Parathyroid adenoma (tissue), 2 donors: ENCODE measurements around the gene KIAA1549.

ENCODE experiments used
- H2AFZ ChIP-seq: fragments of 300-600 bp; sonication (generic); one replicate; pipeline ENCODE4 v1.7.0; 2017; ENCODE audit warnings: antibody characterized with exemption, mild to moderate bottlenecking
- H3K27ac ChIP-seq: fragments of 300-600 bp; sonication (generic); one replicate; pipeline ENCODE4 v1.7.0; 2017
- H3K27me3 ChIP-seq: fragments of 300-600 bp; sonication (generic); one replicate; pipeline ENCODE4 v1.7.0; 2017; ENCODE audit warnings: low read length; ENCODE audit not compliant: control insufficient read depth, insufficient read depth
- H3K36me3 ChIP-seq: fragments of 300-600 bp; sonication (generic); one replicate; pipeline ENCODE4 v1.7.0; 2017; ENCODE audit warnings: low read length; ENCODE audit not compliant: control insufficient read depth, insufficient read depth
- H3K4me1 ChIP-seq: fragments of 300-600 bp; sonication (generic); one replicate; pipeline ENCODE4 v1.7.0; 2017; ENCODE audit warnings: control low read depth
- H3K4me2 ChIP-seq: fragments of 300-600 bp; sonication (generic); one replicate; pipeline ENCODE4 v1.7.0; 2017; ENCODE audit warnings: low read length
- H3K4me3 ChIP-seq: fragments of 300-600 bp; sonication (generic); one replicate; pipeline ENCODE4 v1.7.0; 2017; ENCODE audit warnings: low read depth, low read length
- H3K79me2 ChIP-seq: fragments of 300-600 bp; sonication (generic); one replicate; pipeline ENCODE4 v1.7.0; 2017; ENCODE audit warnings: control low read depth
- H3K9ac ChIP-seq: fragments of 300-600 bp; sonication (generic); one replicate; pipeline ENCODE4 v1.7.0; 2017; ENCODE audit warnings: mild to moderate bottlenecking
- H3K9me3 ChIP-seq: fragments of 300-600 bp; sonication (generic); one replicate; pipeline ENCODE4 v1.7.0; 2017; ENCODE audit warnings: low read length; ENCODE audit not compliant: control insufficient read depth
- TF ChIP-seq, protein P1 (sequence below): fragments of 300-600 bp; sonication (generic); IDR thresholded peaks from one replicate; pipeline ENCODE4 v1.7.0; 2017; ENCODE audit warnings: antibody characterized with exemption, mild to moderate bottlenecking
- donor health status: primary hyperparathyroidism.

KIAA1549 gene

GRCh38 chr7:138784692-138785091 lies 196.5 kb downstream of the KIAA1549 start:
- no peaks in the 10 kb centered on the region for H3K4me1 ChIP-seq
- H3K9ac ChIP-seq = no peak overlapping the region
- H3K4me3 ChIP-seq = no peak overlapping the region
- TF ChIP-seq, protein P1, sequence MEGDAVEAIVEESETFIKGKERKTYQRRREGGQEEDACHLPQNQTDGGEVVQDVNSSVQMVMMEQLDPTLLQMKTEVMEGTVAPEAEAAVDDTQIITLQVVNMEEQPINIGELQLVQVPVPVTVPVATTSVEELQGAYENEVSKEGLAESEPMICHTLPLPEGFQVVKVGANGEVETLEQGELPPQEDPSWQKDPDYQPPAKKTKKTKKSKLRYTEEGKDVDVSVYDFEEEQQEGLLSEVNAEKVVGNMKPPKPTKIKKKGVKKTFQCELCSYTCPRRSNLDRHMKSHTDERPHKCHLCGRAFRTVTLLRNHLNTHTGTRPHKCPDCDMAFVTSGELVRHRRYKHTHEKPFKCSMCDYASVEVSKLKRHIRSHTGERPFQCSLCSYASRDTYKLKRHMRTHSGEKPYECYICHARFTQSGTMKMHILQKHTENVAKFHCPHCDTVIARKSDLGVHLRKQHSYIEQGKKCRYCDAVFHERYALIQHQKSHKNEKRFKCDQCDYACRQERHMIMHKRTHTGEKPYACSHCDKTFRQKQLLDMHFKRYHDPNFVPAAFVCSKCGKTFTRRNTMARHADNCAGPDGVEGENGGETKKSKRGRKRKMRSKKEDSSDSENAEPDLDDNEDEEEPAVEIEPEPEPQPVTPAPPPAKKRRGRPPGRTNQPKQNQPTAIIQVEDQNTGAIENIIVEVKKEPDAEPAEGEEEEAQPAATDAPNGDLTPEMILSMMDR = no peak
- H3K4me2 ChIP-seq = no peak overlapping the region
- H3K36me3 ChIP-seq = no peaks in the 10 kb centered on the region
- no peaks in the 10 kb centered on the region for H3K9me3 ChIP-seq
- H2AFZ ChIP-seq = no peak overlapping the region
- H3K27ac ChIP-seq = no peak overlapping the region
- H3K79me2 ChIP-seq = no peaks in the 10 kb centered on the region
- no peaks in the 10 kb centered on the region for H3K27me3 ChIP-seq
